Prostate gland (tissue), 2 donors: Measurements from ENCODE around the gene PARD6A. TPM values are rescaled to one million over a fixed set of nuclear protein-coding genes. Genes with fewer than 3 reads are reported as not detected.

Experiments
- DNase-seq: peaks from one replicate; pipeline ENCODE4 v3.0.0-alpha.2; 2019; ENCODE audit warnings: low spot score
- H3K27ac ChIP-seq, 2 donors: fragments of 200-600 bp; sonication (generic); 2 replicates each; pipeline ENCODE4 v1.5.1; 2017 to 2019
- H3K27me3 ChIP-seq: fragments of 200-600 bp; sonication (generic); replicated peaks from 2 replicates; pipeline ENCODE4 v1.5.1; 2019; ENCODE audit not compliant: insufficient read depth
- H3K36me3 ChIP-seq, 2 donors: fragments of 200-600 bp; sonication (generic); 1 replicate in 1 of 2; 2 replicates in 1 of 2; pipeline versions ENCODE4 v1.5.1 to v1.8.1; 2017 to 2019
- H3K4me1 ChIP-seq: fragments of 200-600 bp; sonication (generic); replicated peaks from 2 replicates; pipeline ENCODE4 v1.5.1; 2019
- H3K4me3 ChIP-seq, 2 donors: fragments of 200-600 bp; sonication (generic); 2 replicates each; pipeline ENCODE4 v1.5.1; 2017 to 2019
- H3K9me3 ChIP-seq: fragments of 200-600 bp; sonication (generic); 2 replicates; pipeline ENCODE4 v1.5.1; 2017
- CTCF ChIP-seq, 4 experiments: fragments of 200-600 bp in 2 of 4; fragments of 450-650 bp in 2 of 4; sonication (generic) in 2 of 4; IDR thresholded peaks; 1 replicate in 3 of 4; 2 replicates in 1 of 4; pipeline ENCODE4 v1.5.1; 2016 to 2019; ENCODE audit warnings: antibody characterized with exemption in 4 of 4, mild to moderate bottlenecking in 2 of 4, moderate library complexity in 2 of 4
- POLR2A ChIP-seq: fragments of 450-650 bp; IDR thresholded peaks from one replicate; pipeline ENCODE4 v1.6.1; 2016; ENCODE audit warnings: antibody characterized with exemption, mild to moderate bottlenecking
- POLR2AphosphoS5 ChIP-seq: sonication (generic); formaldehyde crosslinking; IDR thresholded peaks from one replicate; pipeline ENCODE4 v1.6.1; 2017; ENCODE audit warnings: antibody characterized with exemption
- WGBS: methylation state at CpG from one replicate; pipeline ENCODE4 v1.1.5; 2018; 5-methylcytosine and 5-hydroxymethylcytosine counted together
- intact Hi-C: fragments of 100-400 bp; cut with DNase I; formaldehyde crosslinking; loops from one replicate; pipeline ENCODE4 v1.14.2; 2022
- total RNA-seq, 2 donors: library from RNA; depleted of rRNA; stranded (reverse); fragments of >200 nt; gene quantifications; one replicate each; pipeline ENCODE4 v1.1.0, GENCODE V29; 2016

PARD6A gene
- total RNA-seq, 2 donors from 2014 or later = 3.4 to 13.7 TPM

GRCh38 chr16:67647111-67647651 lies 13.6 kb upstream of the PARD6A start:
- intact Hi-C loops = no loop called here

GRCh38 chr16:67647681-67648080 lies 13.1 kb upstream of the PARD6A start:
- DNase-seq = no peak
- Histone ChIP-seq H3K9me3 (no peaks in the 10 kb centered on the region), H3K4me3 (no peak overlapping the region), H3K27me3 (peaks cover 28% of the 10 kb centered on the region), H3K36me3 (no peaks in the 10 kb centered on the region), H3K4me1 (no peaks in the 10 kb centered on the region), H3K27ac (no peak overlapping the region)
- 78% methylated on average over 13 of the region's 13 CpGs for WGBS
- intact Hi-C loops = no loop called here
- no peak for TF ChIP-seq CTCF (IDR thresholded peaks at IDR 0.05)
- no peak for TF ChIP-seq POLR2A
- TF ChIP-seq POLR2AphosphoS5 = no peak

More at GRCh38 chr16:67647111-67647651, 13.6 kb upstream of the PARD6A start:
- Histone ChIP-seq H3K9me3 (no peaks in the 10 kb centered on the region), H3K36me3 (no peaks in the 10 kb centered on the region), H3K27ac (no peak overlapping the region), H3K27me3 (peaks cover 28% of the 10 kb centered on the region), H3K4me1 (no peaks in the 10 kb centered on the region), H3K4me3 (no peak overlapping the region)
- TF ChIP-seq POLR2A (no peak), CTCF (IDR thresholded peaks at IDR 0.05) (no peak), POLR2AphosphoS5 (no peak)
- WGBS = 76% methylated on average over 15 of the region's 15 CpGs
- DNase-seq = no peak

- DNase-seq = no peak
- Histone ChIP-seq H3K27me3 (peaks cover 28% of the 10 kb centered on the region), H3K4me1 (no peaks in the 10 kb centered on the region), H3K4me3 (no peak overlapping the region), H3K36me3 (no peaks in the 10 kb centered on the region), H3K27ac (no peak overlapping the region), H3K9me3 (no peaks in the 10 kb centered on the region)
- 22% methylated on average over 58 of the region's 65 CpGs for WGBS
- intact Hi-C loops = no loop called here
- TF ChIP-seq POLR2A (no peak), POLR2AphosphoS5 (no peak), CTCF (IDR thresholded peaks at IDR 0.05) (no peak)
Measured at GRCh38 chr16:67648088-67648763, 12.5 kb upstream of the PARD6A start.

- TF ChIP-seq POLR2AphosphoS5 (no peak), CTCF (IDR thresholded peaks at IDR 0.05) (no peak), POLR2A (no peak)
- no peaks in the 10 kb centered on the region for H3K4me1 ChIP-seq
- no peak for DNase-seq
- H3K27ac ChIP-seq = no peak overlapping the region
- intact Hi-C loops = no loop called here
- peaks cover 28% of the 10 kb centered on the region for H3K27me3 ChIP-seq
- WGBS = 44% methylated on average over 35 of the region's 35 CpGs
- no peaks in the 10 kb centered on the region for H3K36me3 ChIP-seq
- no peaks in the 10 kb centered on the region for H3K9me3 ChIP-seq
- no peak overlapping the region for H3K4me3 ChIP-seq
Measured at GRCh38 chr16:67648764-67649407, 11.9 kb upstream of the PARD6A start.
